HG03103 (cell line): Measurements from ENCODE around the gene PYROXD2.

Source experiments
- ATAC-seq: cut with Tn5 transposase; IDR thresholded peaks from one replicate; pipeline ENCODE4 v1.9.1; 2021; ENCODE audit warnings: low read depth; ENCODE audit not compliant: unreplicated experiment

Gene PYROXD2

DNA sequence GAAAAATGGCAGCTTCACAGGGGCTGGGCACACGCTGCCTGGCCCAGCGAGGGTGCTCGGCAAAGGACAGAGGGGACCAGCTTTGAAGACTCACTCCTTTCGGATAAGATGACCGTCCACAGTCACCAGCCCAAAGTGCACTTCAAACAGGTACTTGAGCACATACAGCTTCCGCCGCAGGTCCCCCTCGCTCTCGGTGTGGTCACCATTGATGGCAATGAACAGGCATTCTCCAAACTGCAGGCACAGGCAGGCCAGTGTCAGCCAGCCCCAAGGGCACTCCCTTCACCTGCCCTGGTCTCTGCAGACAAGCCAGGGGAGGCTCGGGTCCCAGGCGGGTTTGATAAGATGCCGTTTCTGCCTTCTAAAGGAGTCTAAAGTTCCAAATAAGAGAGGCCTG lies 20.2 kb upstream of the PYROXD2 start:
- no peak for ATAC-seq

DNA sequence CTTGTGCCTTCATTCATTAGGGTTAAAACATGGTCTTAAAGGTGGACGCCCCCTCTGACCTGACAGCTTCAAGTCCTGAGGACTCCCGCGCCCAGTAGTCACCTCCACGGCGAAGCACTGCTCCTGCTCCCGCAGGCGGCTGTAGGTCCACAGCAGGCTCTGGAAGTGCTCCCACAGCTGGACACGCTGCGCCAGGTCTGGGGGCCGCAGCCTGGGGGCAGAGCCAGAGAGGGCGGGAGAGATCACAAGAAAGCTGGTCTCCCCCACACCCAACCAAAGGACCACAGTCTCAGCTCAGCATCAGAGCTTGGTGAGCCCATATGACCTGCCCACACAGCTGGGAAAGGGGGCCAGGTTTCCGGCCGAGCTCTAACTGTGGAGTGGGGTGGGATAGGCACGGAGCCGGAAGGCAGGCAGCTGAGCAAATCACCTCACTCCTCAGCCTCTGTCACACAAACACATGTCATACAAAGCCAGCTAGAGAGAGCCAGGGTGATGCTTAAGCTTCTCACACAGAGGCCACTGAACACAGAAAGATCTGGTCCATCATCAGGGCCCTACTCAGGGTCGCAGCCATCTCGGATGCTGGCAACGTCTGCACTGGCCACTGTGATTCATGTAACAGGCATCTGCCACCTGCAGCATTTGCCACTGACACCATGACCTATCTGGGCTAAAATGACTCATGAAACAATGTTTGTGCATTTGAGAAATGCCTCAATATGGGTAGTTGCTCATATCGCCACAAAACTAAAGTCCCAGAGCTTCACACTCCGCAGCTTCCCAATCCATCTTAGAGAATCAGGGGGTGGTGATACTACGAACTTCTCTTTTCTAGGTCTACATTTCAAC lies 19.1 kb upstream of the PYROXD2 start:
- no peak for ATAC-seq

GRCh38 chr10:98433371-98433770 lies 18.4 kb upstream of the PYROXD2 start:
- no peak for ATAC-seq

DNA sequence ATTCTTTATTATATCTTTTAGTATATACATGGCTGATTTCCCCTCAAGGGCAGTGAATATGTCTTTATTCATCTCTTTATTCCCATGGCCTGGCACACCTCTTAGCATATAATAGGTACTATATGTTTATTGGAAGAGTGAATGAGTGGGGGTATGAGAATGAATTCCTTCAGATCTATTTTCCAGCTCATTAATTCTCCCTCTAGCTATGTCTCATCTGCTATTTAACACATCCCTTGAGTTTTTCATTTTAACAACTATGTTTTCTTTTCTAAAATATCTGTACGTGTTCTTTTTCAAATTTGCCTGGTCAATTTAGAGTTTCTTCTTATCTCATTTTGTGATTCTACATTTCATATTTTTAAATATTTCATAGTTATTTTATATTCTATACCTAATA lies 17.3 kb upstream of the PYROXD2 start:
- ATAC-seq = no peak

- no peak for ATAC-seq
Measured at GRCh38 chr10:98431016-98431415, 16.0 kb upstream of the PYROXD2 start.

- no peak for ATAC-seq
Measured at GRCh38 chr10:98430427-98430826, 15.4 kb upstream of the PYROXD2 start.

GRCh38 chr10:98429320-98430072 lies 14.5 kb upstream of the PYROXD2 start:
- no peak for ATAC-seq

DNA sequence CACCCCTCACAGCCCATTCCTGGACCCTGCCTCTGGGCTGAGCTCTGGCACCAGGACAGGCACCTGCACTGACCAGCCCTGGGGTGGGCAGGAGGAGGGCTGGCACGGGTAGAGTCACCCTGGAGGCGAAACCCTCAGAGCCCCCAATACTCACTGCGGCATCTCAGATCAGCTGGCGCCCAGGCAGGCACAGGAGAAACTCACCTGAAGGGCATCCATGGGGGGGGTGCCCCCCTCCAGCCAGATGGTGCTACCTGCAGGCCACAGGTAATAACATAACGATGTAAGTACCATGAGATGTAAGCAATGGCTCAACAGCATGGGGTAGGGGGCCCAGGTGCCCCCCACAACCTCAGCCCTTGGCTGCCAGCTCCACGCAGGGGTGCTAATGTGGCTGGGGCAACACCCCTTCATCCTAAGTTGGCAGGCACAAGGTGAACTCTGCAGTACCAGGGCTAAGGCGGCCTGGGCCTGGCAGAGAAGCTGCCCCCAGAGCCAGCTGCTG lies 12.1 kb upstream of the PYROXD2 start:
- ATAC-seq = no peak

GRCh38 chr10:98425511-98426352 lies 10.8 kb upstream of the PYROXD2 start:
- peak; percentile 78 for ATAC-seq

DNA sequence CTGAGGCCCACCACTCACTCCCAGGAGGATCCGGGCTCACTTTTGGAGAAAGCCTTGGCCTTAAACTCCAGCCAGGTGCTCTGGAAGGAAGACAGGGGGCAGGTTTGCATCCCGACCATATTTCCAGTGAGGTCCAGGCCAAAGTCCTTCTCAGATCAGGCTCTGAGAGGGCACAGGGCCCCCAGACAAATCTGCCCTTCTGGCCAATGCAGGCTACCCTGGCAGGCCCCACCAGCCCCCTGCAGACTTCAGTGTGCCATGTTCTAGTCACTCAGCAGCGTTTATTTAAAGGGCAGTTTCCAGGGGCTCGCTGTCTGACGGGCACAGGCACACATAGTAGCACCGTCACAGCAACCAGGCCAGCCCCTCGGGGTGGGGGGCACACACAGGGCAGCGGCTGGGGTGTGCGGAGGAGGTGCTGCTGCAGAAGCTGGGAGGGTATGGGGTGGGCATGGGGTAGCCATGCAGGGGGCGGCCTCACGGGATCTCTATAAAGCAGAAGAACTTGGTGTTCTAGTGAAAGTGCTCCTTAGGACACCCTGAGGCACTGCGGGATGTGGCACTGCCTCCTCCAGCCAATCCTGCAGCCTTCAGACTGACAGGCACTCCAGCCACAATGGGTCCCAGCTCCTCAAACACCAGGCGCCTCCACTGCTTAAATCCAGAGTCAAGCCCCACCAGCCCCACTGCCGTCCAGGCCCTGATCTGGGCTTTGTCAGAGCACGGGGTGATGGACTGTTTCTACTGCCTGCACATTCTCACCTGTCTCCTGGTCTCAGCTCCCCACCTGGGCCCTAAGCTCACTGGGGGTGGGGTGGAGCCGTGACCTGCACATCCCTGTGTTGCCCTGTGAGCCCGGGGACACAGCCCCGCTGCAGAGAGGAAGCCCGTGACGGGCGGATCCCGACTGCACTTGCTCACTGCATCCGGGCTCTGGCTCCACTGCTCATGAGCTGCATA lies 9.6 kb upstream of the PYROXD2 start:
- no peak for ATAC-seq

GRCh38 chr10:98423691-98424120 lies 8.7 kb upstream of the PYROXD2 start:
- ATAC-seq = no peak

GRCh38 chr10:98422182-98422581 lies 7.2 kb upstream of the PYROXD2 start:
- ATAC-seq = no peak

DNA sequence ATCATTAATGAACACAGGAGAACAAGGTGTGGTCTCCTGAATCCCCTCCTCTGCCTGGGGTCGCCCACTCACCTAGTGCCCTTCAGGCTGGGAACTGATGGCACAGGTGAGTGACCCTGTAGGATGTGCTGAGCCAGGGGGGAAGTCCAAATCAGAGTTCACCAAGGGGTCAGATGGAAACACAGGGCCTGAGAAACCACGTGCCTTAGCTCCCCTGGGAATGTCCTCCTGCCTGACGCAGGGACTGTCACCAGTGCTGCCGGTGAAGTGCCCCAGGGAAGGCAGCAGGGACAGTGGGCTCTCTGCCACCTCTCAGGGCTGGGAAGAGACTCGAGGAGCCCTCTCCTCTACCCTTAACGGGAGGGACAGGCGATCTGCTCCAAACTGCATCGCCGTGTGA lies 5.8 kb upstream of the PYROXD2 start:
- no peak for ATAC-seq

GRCh38 chr10:98419469-98420261 lies 4.7 kb upstream of the PYROXD2 start:
- ATAC-seq = no peak

GRCh38 chr10:98418665-98419468 lies 3.9 kb upstream of the PYROXD2 start:
- no peak for ATAC-seq

DNA sequence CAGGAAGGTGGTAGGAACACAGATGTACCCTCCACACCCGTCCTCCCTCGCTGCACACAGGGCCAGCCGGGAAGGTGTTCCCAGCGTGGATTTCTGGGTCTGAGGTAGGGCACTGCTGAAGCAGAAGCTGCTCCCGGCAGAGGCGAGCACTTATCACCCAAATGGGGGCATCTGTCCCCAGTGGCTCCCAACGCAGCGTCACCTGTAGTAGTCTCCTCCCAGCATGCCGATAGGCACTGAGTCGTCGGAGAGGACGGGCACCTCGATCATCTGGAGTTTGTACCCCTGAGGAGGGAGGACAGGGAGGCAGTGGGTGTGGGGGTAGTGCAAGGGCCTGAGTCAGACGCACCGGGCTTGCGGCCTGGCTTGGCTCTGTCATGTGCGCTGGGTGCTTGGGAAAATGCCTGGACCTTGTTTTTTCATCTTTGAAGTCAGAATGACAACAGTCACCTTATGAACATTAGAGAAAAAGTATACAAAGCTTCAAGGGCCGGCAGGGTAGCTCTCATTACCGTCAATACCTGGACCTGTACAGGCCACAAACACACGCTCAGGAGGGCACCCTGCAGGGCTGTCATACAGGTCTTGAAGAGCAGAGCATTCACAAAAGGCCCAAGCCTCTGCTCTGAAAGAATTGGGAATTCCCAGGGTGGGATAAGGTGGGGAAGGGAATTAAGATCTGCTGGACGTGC lies 3.1 kb upstream of the PYROXD2 start:
- ATAC-seq = no peak

GRCh38 chr10:98417481-98417959 lies 2.5 kb upstream of the PYROXD2 start:
- no peak for ATAC-seq
